OCI-LY3 (cell line): ENCODE results near the gene PDE4D.

ENCODE experiments used
- EZH2phosphoT487 ChIP-seq: fragments of 200-600 bp; shearing (Covaris generic); IDR thresholded peaks from 2 replicates; pipeline ENCODE4 v1.6.1; 2018; ENCODE audit warnings: antibody characterized with exemption, mixed run types, low read depth
- TF ChIP-seq, protein P1 (sequence below): fragments of 200-600, 300-600 bp; sonication (generic); IDR thresholded peaks from 2 replicates; pipeline ENCODE4 v1.5.1; 2014; ENCODE audit warnings: antibody characterized with exemption, low read length, low read depth

- TF ChIP-seq, protein P1, sequence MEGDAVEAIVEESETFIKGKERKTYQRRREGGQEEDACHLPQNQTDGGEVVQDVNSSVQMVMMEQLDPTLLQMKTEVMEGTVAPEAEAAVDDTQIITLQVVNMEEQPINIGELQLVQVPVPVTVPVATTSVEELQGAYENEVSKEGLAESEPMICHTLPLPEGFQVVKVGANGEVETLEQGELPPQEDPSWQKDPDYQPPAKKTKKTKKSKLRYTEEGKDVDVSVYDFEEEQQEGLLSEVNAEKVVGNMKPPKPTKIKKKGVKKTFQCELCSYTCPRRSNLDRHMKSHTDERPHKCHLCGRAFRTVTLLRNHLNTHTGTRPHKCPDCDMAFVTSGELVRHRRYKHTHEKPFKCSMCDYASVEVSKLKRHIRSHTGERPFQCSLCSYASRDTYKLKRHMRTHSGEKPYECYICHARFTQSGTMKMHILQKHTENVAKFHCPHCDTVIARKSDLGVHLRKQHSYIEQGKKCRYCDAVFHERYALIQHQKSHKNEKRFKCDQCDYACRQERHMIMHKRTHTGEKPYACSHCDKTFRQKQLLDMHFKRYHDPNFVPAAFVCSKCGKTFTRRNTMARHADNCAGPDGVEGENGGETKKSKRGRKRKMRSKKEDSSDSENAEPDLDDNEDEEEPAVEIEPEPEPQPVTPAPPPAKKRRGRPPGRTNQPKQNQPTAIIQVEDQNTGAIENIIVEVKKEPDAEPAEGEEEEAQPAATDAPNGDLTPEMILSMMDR = no peak
- no peak for TF ChIP-seq EZH2phosphoT487
Observed at GRCh38 chr5:59654691-59655090, 238.8 kb downstream of the PDE4D start.
